A673 (cell line): ENCODE measurements around the gene AQP12B. TPM values are rescaled to one million over a fixed set of nuclear protein-coding genes. Genes with fewer than 3 reads are reported as not detected.

Experiments
- BruUV-seq: library from RNA; stranded (reverse); fragments of 400-500 nt; replicated peaks from 2 replicates; lab custom pipeline; 2021; lab: Mats Ljungman, UMichigan
- CTCF ChIA-PET: fragments of 300-600 bp; sonication (Branson Sonifier 250); formaldehyde crosslinking; loops from one replicate; lab custom pipeline; 2022; ENCODE audit warnings: antibody characterized with exemption; lab: Charles Lee
- POLR2A ChIA-PET: fragments of 300-600 bp; sonication (Branson Sonifier 250); formaldehyde crosslinking; loops from one replicate; lab custom pipeline; 2022; ENCODE audit warnings: antibody characterized with exemption; ENCODE audit not compliant: low non-redundant PET; lab: Charles Lee
- DNase-seq: peaks from one replicate; pipeline ENCODE4 v3.0.0-alpha.2; 2015; ENCODE audit warnings: low spot score
- H3K27ac ChIP-seq: fragments of 200-600 bp; sonication (generic); 2 replicates; pipeline ENCODE4 v1.5.1; 2016; ENCODE audit warnings: mixed run types, low read depth, mild to moderate bottlenecking, mixed read lengths, antibody characterized with exemption, low read length; ENCODE audit not compliant: poor library complexity, severe bottlenecking
- H3K27me3 ChIP-seq: fragments of 200-600 bp; sonication (generic); replicated peaks from 2 replicates; pipeline ENCODE4 v1.6.1; 2017; ENCODE audit warnings: mixed run types, low read depth, mild to moderate bottlenecking, mixed read lengths, antibody characterized with exemption, low read length; ENCODE audit not compliant: insufficient read depth, poor library complexity
- H3K36me3 ChIP-seq: fragments of 200-600 bp; sonication (generic); 2 replicates; pipeline ENCODE4 v1.6.1; 2016; ENCODE audit warnings: mixed run types, mild to moderate bottlenecking, mixed read lengths, antibody characterized with exemption, low read length; ENCODE audit not compliant: insufficient read depth, poor library complexity, severe bottlenecking
- H3K4me1 ChIP-seq: fragments of 200-600 bp; sonication (generic); 2 replicates; pipeline ENCODE4 v1.6.1; 2017; ENCODE audit warnings: mixed run types, mild to moderate bottlenecking, mixed read lengths, antibody characterized with exemption, low read length; ENCODE audit not compliant: insufficient read depth, poor library complexity, severe bottlenecking
- H3K4me3 ChIP-seq: fragments of 200-600 bp; sonication (generic); 2 replicates; pipeline ENCODE4 v1.5.1; 2016; ENCODE audit warnings: low read depth, mixed run types, mild to moderate bottlenecking, mixed read lengths, low read length; ENCODE audit not compliant: poor library complexity, severe bottlenecking
- H3K9me3 ChIP-seq: fragments of 200-600 bp; sonication (generic); 2 replicates; pipeline ENCODE4 v1.6.1; 2016; ENCODE audit warnings: mixed run types, low read depth, mild to moderate bottlenecking, mixed read lengths, antibody characterized with exemption, low read length; ENCODE audit not compliant: poor library complexity, severe bottlenecking
- CTCF ChIP-seq: fragments of 300-800, 200-600 bp; sonication (generic); conservative IDR thresholded peaks from 2 replicates; pipeline ENCODE4 v1.5.1; 2017; ENCODE audit warnings: low read depth, mild to moderate bottlenecking, antibody characterized with exemption, low read length, moderate library complexity, mixed read lengths
- EZH2 ChIP-seq: fragments of 200-600 bp; sonication (generic); IDR thresholded peaks from 2 replicates; pipeline ENCODE4 v1.6.1; 2017; ENCODE audit warnings: borderline replicate concordance, low read depth, mild to moderate bottlenecking, mixed read lengths, antibody characterized with exemption, low read length; ENCODE audit not compliant: poor library complexity, severe bottlenecking
- intact Hi-C: fragments of 100-400 bp; cut with micrococcal nuclease; formaldehyde crosslinking; loops from one replicate; pipeline ENCODE4 v1.10.0; 2022; ENCODE audit not compliant: unreplicated experiment
- total RNA-seq: library from RNA; stranded (reverse); gene quantifications from 2 replicates; pipeline ENCODE4 v1.2.3, GENCODE V29; 2021

Gene AQP12B
- total RNA-seq, 1 experiment from 2014 or later, result not detected

- CTCF ChIA-PET, result no interaction called here
Observed at GRCh38 chr2:240713071-240713927, 30.6 kb upstream of the AQP12B start.

GRCh38 chr2:240712121-240712520 lies 29.4 kb upstream of the AQP12B start:
- no peak for DNase-seq
- intact Hi-C loops, result no loop called here
- Histone ChIP-seq H3K9me3 (no peaks in the 10 kb centered on the region), H3K27ac (no peak overlapping the region), H3K36me3 (peaks cover 7% of the 10 kb centered on the region), H3K4me1 (no peaks in the 10 kb centered on the region), H3K4me3 (no peak overlapping the region), H3K27me3 (no peaks in the 10 kb centered on the region)
- no TSS peak for BruUV-seq
- ChIA-PET POLR2A (no interaction called here), CTCF (no interaction called here)
- TF ChIP-seq CTCF, result no peak
- no peak for TF ChIP-seq EZH2

More at GRCh38 chr2:240713071-240713927, 30.6 kb upstream of the AQP12B start:
- no peak overlapping the region for H3K27ac ChIP-seq
- BruUV-seq, result no TSS peak
- H3K36me3 ChIP-seq, result peaks cover 7% of the 10 kb centered on the region
- no peaks in the 10 kb centered on the region for H3K9me3 ChIP-seq
- no peak for TF ChIP-seq EZH2
- TF ChIP-seq CTCF, result no peak
- H3K27me3 ChIP-seq, result no peaks in the 10 kb centered on the region
- intact Hi-C loops, result no loop called here
- no peak overlapping the region for H3K4me3 ChIP-seq
- DNase-seq, result no peak
- POLR2A ChIA-PET, result no interaction called here
- no peaks in the 10 kb centered on the region for H3K4me1 ChIP-seq

- no peak overlapping the region for H3K4me3 ChIP-seq
- H3K9me3 ChIP-seq, result no peaks in the 10 kb centered on the region
- no peak overlapping the region for H3K27ac ChIP-seq
- no peaks in the 10 kb centered on the region for H3K27me3 ChIP-seq
- CTCF ChIA-PET, result no interaction called here
- TF ChIP-seq EZH2 (no peak), CTCF (no peak)
- DNase-seq, result no peak
- BruUV-seq, result no TSS peak
- no peaks in the 10 kb centered on the region for H3K4me1 ChIP-seq
- peaks cover 2% of the 10 kb centered on the region for H3K36me3 ChIP-seq
- POLR2A ChIA-PET, result no interaction called here
- intact Hi-C loops, result no loop called here
Observed at GRCh38 chr2:240711701-240712100, 29.0 kb upstream of the AQP12B start.
